Ascending aorta (tissue), 2 donors: ENCODE data around the gene NPFFR1. TPM values are rescaled to one million over a fixed set of nuclear protein-coding genes. Genes with fewer than 3 reads are reported as not detected.
A peak's percentile ranks its signal among the peaks of the same experiment; 100 is the strongest.
"Not testable (repeated sequence)": the region's sequence is repeated elsewhere in the genome, so short reads cannot be mapped to it uniquely, and the experiment has no call there.

Source experiments
- DNase-seq, 2 donors: peaks; one replicate each; pipeline ENCODE4 v3.0.0-alpha.2; 2019; ENCODE audit warnings: low spot score in 2 of 2
- H3K27ac ChIP-seq, 2 donors: fragments of 200-600 bp; sonication (generic); one replicate each; pipeline ENCODE4 v1.5.1; 2016 to 2017; ENCODE audit warnings: mild to moderate bottlenecking in 1 of 2
- H3K27me3 ChIP-seq: fragments of 200-600 bp; sonication (generic); one replicate; pipeline ENCODE4 v1.5.1; 2017
- H3K36me3 ChIP-seq, 2 donors: fragments of 200-600 bp; sonication (generic); one replicate each; pipeline ENCODE4 v1.5.1; 2016
- H3K4me1 ChIP-seq, 2 donors: fragments of 200-600 bp; sonication (generic); one replicate each; pipeline ENCODE4 v1.5.1; 2016 to 2017; ENCODE audit warnings: mild to moderate bottlenecking in 1 of 2
- H3K4me3 ChIP-seq, 2 donors: fragments of 200-600 bp; sonication (generic); one replicate each; pipeline ENCODE4 v1.5.1; 2016 to 2017; ENCODE audit warnings: mild to moderate bottlenecking in 1 of 2
- H3K9me3 ChIP-seq, 2 donors: fragments of 200-600 bp; sonication (generic); one replicate each; pipeline ENCODE4 v1.5.1; 2016
- intact Hi-C: fragments of 100-400 bp; cut with DNase I; formaldehyde crosslinking; loops from one replicate; pipeline ENCODE4 v1.15.1; 2023
- total RNA-seq: library from RNA; depleted of rRNA; stranded (reverse); fragments of >200 nt; gene quantifications from one replicate; pipeline ENCODE4 v1.1.0, GENCODE V29; 2016
- TF ChIP-seq, protein P1 (sequence below), 3 experiments: fragments of 200-600 bp in 2 of 3; fragments of 450-650 bp in 1 of 3; sonication (generic) in 2 of 3; IDR thresholded peaks; one replicate each; pipeline ENCODE4 v1.5.1; 2016 to 2019; ENCODE audit warnings: antibody characterized with exemption in 3 of 3, mild to moderate bottlenecking in 1 of 3, moderate library complexity in 1 of 3

The NPFFR1 gene
- total RNA-seq, 1 donor from 2014 or later: not detected

DNA sequence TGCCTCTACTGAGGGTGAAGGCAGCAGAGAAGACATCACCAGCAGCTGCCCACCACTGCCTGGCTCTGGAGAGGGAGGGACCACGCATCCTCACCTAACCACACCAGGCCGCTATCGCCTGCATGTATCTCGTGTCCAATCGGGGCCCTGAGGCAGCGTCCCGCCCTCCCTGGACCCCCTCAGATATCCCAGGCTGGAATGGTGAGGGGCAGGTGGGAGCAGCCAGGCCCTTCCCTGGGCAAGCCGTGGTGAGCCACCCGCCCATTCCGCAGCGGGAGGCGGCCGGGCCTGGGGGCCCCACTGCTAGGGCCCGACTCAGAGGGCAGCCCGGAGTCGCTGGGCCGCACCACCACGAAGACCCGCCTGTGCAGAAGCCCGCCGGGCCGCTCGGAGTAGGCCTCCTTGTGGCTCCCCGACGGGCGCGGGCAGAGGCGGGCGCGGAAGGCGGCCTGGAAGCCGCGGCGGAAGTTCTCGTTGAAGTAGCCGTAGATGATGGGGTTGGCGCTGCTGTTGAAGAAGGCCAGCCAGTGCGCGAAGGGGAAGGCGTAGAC, 29.0 kb downstream of the NPFFR1 start:
- Histone ChIP-seq H3K4me3 (peak overlapping the region in 1 of 2 donors; percentile 33), H3K9me3 (no peaks in the 10 kb centered on the region), H3K4me1 (no peaks in the 10 kb centered on the region), H3K27ac (no peak overlapping the region), H3K27me3 (peaks cover 8% of the 10 kb centered on the region), H3K36me3 (no peaks in the 10 kb centered on the region)
- TF ChIP-seq, protein P1, sequence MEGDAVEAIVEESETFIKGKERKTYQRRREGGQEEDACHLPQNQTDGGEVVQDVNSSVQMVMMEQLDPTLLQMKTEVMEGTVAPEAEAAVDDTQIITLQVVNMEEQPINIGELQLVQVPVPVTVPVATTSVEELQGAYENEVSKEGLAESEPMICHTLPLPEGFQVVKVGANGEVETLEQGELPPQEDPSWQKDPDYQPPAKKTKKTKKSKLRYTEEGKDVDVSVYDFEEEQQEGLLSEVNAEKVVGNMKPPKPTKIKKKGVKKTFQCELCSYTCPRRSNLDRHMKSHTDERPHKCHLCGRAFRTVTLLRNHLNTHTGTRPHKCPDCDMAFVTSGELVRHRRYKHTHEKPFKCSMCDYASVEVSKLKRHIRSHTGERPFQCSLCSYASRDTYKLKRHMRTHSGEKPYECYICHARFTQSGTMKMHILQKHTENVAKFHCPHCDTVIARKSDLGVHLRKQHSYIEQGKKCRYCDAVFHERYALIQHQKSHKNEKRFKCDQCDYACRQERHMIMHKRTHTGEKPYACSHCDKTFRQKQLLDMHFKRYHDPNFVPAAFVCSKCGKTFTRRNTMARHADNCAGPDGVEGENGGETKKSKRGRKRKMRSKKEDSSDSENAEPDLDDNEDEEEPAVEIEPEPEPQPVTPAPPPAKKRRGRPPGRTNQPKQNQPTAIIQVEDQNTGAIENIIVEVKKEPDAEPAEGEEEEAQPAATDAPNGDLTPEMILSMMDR (IDR thresholded peaks at IDR 0.05): no peak
- DNase-seq: no peak
- intact Hi-C loops: no loop called here

DNA sequence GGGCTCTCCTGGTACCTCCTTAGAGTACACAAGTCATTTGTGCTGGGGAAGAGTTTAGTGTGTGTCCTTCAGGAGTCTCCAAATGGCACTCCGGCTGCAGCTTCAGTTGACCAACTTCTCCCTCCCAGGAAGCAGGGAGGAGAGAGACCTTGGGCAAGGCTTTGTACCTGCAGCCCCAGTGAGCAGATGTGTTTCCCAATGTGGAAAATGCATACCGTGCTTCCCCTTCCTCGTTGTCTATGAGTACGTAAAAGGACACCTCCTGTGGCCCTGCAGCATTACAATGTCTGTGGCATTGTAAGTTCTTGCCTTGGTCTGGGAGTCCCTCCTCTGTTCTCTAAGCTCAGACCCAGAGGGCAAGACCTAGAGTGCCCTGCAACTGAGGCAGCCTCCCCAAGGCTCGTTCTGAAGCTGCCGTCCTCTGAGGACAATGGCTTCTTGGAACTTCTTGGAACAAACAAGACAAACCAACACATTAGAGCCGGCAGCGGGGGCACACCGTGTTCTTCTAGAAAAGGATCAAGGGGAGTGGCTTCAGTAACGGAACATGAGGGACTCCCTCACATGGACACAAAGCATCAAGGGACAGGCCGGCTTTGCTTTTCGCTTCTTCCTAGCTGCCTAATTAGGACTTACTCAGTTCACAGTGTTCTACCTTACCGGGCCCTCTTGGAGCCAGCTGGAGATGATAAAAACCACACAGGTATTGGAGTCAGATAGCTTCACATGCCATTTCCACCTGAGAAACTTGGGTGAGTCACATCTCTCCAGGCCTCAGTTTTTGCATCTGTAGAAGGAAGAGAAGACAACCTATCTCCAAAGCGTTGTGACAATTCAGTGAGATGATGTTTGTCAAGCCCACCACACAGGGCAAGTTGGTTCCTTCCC, 29.7 kb downstream of the NPFFR1 start:
- Histone ChIP-seq H3K4me3 (no peak overlapping the region), H3K36me3 (no peaks in the 10 kb centered on the region), H3K27ac (no peak overlapping the region), H3K27me3 (peaks cover 8% of the 10 kb centered on the region), H3K4me1 (no peaks in the 10 kb centered on the region), H3K9me3 (no peaks in the 10 kb centered on the region)
- TF ChIP-seq, protein P1 (IDR thresholded peaks at IDR 0.05): no peak
- DNase-seq: no peak
- intact Hi-C loops: no loop called here

DNA sequence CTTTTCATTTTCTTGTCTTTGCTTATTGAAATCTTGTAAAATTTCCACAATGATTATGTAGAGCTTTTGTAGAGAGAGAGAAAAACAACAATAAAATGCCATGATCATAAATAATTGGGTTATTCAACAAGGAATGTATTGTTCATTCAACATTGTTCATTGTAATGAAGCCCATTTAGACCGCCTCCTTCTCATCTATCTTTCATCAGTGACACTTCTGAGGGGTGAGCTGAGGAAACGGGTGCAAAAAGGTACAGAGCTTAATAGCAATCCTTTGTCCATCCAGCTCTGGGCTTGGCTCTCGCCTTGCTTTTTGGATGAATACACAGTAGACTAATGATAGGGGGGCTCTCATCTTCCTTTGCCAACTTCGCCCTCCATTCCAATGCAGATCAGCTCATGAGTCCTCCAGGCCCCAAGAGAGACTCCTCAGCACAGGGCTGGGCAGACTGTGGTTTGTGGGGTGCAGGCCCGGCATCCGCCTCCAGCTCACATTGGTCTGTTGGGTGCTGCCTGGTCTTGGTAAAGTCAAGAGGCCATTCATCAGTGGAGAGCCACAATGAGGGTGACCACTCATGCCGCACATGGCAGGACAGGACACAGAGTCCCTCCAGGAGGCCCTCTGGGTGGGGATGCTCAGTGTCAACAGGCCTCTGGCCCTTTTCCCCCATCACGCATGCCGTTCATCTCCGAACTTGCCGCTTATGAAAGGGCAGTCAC, 32.7 kb downstream of the NPFFR1 start:
- TF ChIP-seq, protein P1 (IDR thresholded peaks at IDR 0.05): no peak
- no peak for DNase-seq
- no peaks in the 10 kb centered on the region for H3K9me3 ChIP-seq
- H3K27me3 ChIP-seq: peaks cover 8% of the 10 kb centered on the region
- no peaks in the 10 kb centered on the region for H3K36me3 ChIP-seq
- H3K27ac ChIP-seq: no peak overlapping the region
- intact Hi-C loops: no loop called here
- H3K4me1 ChIP-seq: no peaks in the 10 kb centered on the region
- H3K4me3 ChIP-seq: no peak overlapping the region

DNA sequence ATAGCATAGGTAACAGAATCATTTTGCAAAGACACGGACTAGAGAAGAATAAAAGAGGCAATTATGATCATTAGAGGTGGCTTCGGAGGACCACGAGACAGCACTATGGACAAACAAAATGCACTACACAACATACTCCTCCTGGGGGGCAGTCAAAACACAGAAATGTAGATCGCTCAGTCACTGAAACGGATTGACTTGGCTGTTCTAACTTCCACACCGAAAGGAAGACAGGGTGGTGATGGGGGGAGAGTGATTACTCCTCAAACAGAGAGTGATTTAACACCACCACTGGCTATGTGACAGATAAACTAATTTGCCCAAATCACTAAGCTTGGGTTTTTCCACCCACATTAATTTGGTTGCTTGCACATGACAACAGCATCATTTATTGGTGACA, 36.4 kb downstream of the NPFFR1 start:
- Histone ChIP-seq H3K9me3 (no peaks in the 10 kb centered on the region), H3K27ac (no peak overlapping the region), H3K36me3 (no peaks in the 10 kb centered on the region), H3K4me1 (no peaks in the 10 kb centered on the region), H3K27me3 (no peaks in the 10 kb centered on the region), H3K4me3 (no peak overlapping the region)
- no peak for DNase-seq
- intact Hi-C loops: no loop called here
- TF ChIP-seq, protein P1 (IDR thresholded peaks at IDR 0.05): no peak

DNA sequence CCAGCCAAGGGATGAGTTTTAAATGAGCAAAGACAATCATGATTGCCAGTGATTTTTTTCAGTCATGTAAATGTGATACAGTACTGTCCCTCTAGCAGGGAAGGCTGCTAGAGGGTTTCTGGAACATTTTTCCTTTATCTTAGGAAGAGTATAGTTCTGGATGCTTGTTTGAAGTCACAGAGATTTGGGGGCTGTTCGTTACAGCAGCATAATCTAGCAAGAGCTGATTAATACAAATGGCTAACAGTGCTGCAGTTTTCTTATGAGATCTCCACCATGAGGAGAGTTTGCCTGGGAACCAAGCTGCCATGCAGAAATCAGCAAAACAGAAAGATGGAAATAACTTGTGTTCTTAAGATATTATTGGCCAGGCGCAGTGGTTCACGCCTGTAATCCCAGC, 42.7 kb downstream of the NPFFR1 start:
- Histone ChIP-seq H3K4me1 (no peaks in the 10 kb centered on the region), H3K27me3 (no peaks in the 10 kb centered on the region)
- TF ChIP-seq, protein P1 (IDR thresholded peaks at IDR 0.05): no peak

DNA sequence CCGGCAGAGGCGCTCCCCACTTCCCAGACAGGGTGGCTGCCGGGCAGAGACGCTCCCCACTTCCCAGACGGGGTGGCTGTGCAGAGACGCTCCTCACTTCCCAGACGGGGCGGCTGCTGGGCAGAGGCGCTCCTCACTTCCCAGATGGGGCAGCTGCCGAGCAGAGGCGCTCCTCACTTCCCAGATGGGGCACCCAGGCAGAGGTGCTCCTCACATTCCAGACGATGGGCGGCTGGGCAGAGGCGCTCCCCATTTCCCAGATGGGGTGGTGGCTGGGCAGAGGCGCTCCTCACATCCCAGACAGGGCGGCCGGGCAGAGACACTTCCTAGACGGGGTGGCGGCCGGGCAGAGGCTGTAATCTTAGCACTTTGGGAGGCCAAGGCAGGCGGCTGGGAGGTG, 43.8 kb downstream of the NPFFR1 start:
- intact Hi-C loops, H3K9me3 ChIP-seq, H3K27ac ChIP-seq, H3K4me3 ChIP-seq, H3K27me3 ChIP-seq, H3K36me3 ChIP-seq, DNase-seq, H3K4me1 ChIP-seq: not testable (repeated sequence)

More for the DNA sequence above, 42.7 kb downstream of the NPFFR1 start:
- Histone ChIP-seq H3K27ac (no peak overlapping the region), H3K4me3 (no peak overlapping the region), H3K36me3 (no peaks in the 10 kb centered on the region), H3K9me3 (no peaks in the 10 kb centered on the region)
- intact Hi-C loops: no loop called here
- no peak for DNase-seq

DNA sequence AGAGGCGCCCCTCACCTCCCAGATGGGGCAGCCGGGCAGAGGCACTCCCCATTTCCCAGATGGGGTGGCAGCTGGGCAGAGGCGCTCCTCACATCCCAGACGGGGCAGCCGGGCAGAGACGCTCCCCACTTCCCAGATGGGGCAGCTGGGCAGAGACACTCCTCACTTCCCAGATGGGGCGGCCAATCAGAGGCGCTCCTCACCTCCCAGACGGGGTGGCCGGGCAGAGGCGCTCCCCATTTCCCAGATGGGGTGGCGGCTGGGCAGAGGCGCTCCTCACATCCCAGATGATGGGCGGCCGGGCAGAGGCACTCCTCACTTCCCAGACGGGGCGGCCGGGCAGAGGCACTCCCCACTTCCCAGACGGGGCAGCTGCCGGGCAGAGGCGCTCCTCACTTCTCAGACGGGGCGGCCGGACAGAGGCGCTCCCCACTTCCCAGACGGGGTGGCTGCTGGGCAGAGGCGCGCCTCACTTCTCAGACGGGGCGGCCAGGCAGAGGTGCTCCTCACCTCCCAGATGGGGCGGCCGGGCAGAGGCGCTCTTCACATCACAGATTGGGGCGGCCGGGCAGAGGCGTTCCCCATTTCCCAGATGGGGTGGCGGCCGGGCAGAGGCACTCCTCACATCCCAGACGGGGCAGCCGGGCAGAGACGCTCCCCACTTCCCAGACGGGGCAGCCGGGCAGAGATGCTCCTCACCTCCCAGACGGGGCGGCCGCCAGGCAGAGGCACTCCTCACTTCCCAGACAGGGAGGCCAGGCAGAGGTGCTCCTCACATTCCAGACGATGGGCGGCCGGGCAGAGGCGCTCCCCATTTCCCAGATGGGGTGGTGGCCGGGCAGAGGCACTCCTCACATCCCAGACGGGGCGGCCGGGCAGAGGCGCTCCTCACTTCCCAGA, 44.5 kb downstream of the NPFFR1 start:
- intact Hi-C loops, H3K27ac ChIP-seq: not testable (repeated sequence)

More for the DNA sequence above, 44.5 kb downstream of the NPFFR1 start:
- not testable (repeated sequence) for H3K4me3 ChIP-seq, DNase-seq, H3K4me1 ChIP-seq, H3K36me3 ChIP-seq, H3K9me3 ChIP-seq, H3K27me3 ChIP-seq
